SU-DHL-6 (cell line): Measurements from ENCODE around the gene LMOD1.

Experiments used
- H2AFZ ChIP-seq: fragments of 200-600 bp; sonication (generic); 2 replicates; pipeline ENCODE4 v1.6.1; 2014; ENCODE audit warnings: low read depth, mild to moderate bottlenecking, moderate library complexity, mixed read lengths, antibody characterized with exemption, low read length; ENCODE audit not compliant: severe bottlenecking
- H3F3A ChIP-seq: fragments of 200-600 bp; shearing (Covaris generic); 2 replicates; pipeline ENCODE4 v1.6.0; 2016; ENCODE audit warnings: antibody characterized with exemption, mild to moderate bottlenecking; ENCODE audit not compliant: insufficient read depth
- H3K27ac ChIP-seq: fragments of 200-600 bp; sonication (generic); 2 replicates; pipeline ENCODE4 v1.5.1; 2016; ENCODE audit warnings: low read depth, mild to moderate bottlenecking, low read length, moderate library complexity, mixed read lengths
- H3K27me3 ChIP-seq: fragments of 200-600 bp; sonication (generic), shearing (Covaris generic); 2 replicates; pipeline ENCODE4 v1.6.0; 2014; ENCODE audit warnings: mild to moderate bottlenecking, low read length
- H3K36me3 ChIP-seq: fragments of 200-600 bp; sonication (generic); 2 replicates; pipeline ENCODE4 v1.6.1; 2014; ENCODE audit warnings: mild to moderate bottlenecking, low read length, mixed read lengths
- H3K4me2 ChIP-seq: fragments of 300-600, 200-600 bp; shearing (Covaris generic), sonication (generic); 2 replicates; pipeline ENCODE4 v1.6.0; 2014; ENCODE audit warnings: low read length, low read depth, mild to moderate bottlenecking; ENCODE audit not compliant: poor library complexity, severe bottlenecking
- H3K4me3 ChIP-seq: fragments of 200-600 bp; sonication (generic); 2 replicates; pipeline ENCODE4 v1.5.1; 2014; ENCODE audit warnings: antibody characterized with exemption, low read length, mild to moderate bottlenecking, mixed read lengths; ENCODE audit not compliant: insufficient read depth, poor library complexity, severe bottlenecking
- H3K79me2 ChIP-seq: fragments of 200-600 bp; sonication (generic); 2 replicates; pipeline ENCODE4 v1.6.1; 2014; ENCODE audit warnings: mild to moderate bottlenecking, low read length, moderate library complexity; ENCODE audit not compliant: insufficient read depth
- H3K9ac ChIP-seq: fragments of 200-600 bp; sonication (generic); 2 replicates; pipeline ENCODE4 v1.7.0; 2014; ENCODE audit warnings: mild to moderate bottlenecking, low read length
- H3K9me2 ChIP-seq: fragments of 200-600 bp; sonication (generic); replicated peaks from 2 replicates; pipeline ENCODE4 v1.6.1; 2014; ENCODE audit warnings: low read length; ENCODE audit not compliant: insufficient read depth
- H3K9me3 ChIP-seq: fragments of 200-600 bp; sonication (generic); 2 replicates; pipeline ENCODE4 v1.6.1; 2014; ENCODE audit warnings: low read length, mixed read lengths; ENCODE audit not compliant: insufficient read depth
- H4K20me1 ChIP-seq: fragments of 200-600 bp; sonication (generic); 2 replicates; pipeline ENCODE4 v1.6.1; 2014; ENCODE audit warnings: low read depth, mild to moderate bottlenecking, antibody characterized with exemption, low read length, moderate library complexity, mixed read lengths
- CTCF ChIP-seq: fragments of 200-600 bp; sonication (generic); IDR thresholded peaks from one replicate; pipeline ENCODE4 v1.5.1; 2017; ENCODE audit warnings: antibody characterized with exemption, mild to moderate bottlenecking, low read length, moderate library complexity; ENCODE audit not compliant: insufficient read depth, poor library complexity, severe bottlenecking
- EZH2phosphoT487 ChIP-seq: fragments of 200-600 bp; sonication (generic), shearing (Covaris generic); conservative IDR thresholded peaks from 2 replicates; pipeline ENCODE4 v1.6.1; 2018; ENCODE audit warnings: mild to moderate bottlenecking, antibody characterized with exemption, low read length, moderate library complexity, mixed read lengths

Gene LMOD1

GRCh38 chr1:201898240-201898894 lies 48.0 kb downstream of the LMOD1 start:
- H3K36me3 ChIP-seq, result no peaks in the 10 kb centered on the region
- no peak overlapping the region for H2AFZ ChIP-seq
- H3K4me2 ChIP-seq, result no peak overlapping the region
- H3K27ac ChIP-seq, result no peak overlapping the region
- no peaks in the 10 kb centered on the region for H3K9me3 ChIP-seq
- no peaks in the 10 kb centered on the region for H3K27me3 ChIP-seq
- no peaks in the 10 kb centered on the region for H3K9me2 ChIP-seq
- no peaks in the 10 kb centered on the region for H3K79me2 ChIP-seq
- no peak overlapping the region for H3K4me3 ChIP-seq
- H4K20me1 ChIP-seq, result no peaks in the 10 kb centered on the region
- no peak overlapping the region for H3K9ac ChIP-seq
- no peaks in the 10 kb centered on the region for H3F3A ChIP-seq
- no peak for TF ChIP-seq EZH2phosphoT487
- TF ChIP-seq CTCF, result no peak

- Histone ChIP-seq H2AFZ (no peak overlapping the region), H3K27me3 (no peaks in the 10 kb centered on the region), H3K4me2 (no peak overlapping the region), H3K79me2 (no peaks in the 10 kb centered on the region), H4K20me1 (no peaks in the 10 kb centered on the region), H3K9me3 (no peaks in the 10 kb centered on the region), H3K36me3 (no peaks in the 10 kb centered on the region), H3K9ac (no peak overlapping the region), H3K9me2 (no peaks in the 10 kb centered on the region), H3K4me3 (no peak overlapping the region), H3F3A (no peaks in the 10 kb centered on the region), H3K27ac (no peak overlapping the region)
- no peak for TF ChIP-seq EZH2phosphoT487
- TF ChIP-seq CTCF, result no peak
Observed at GRCh38 chr1:201896951-201897391, 49.4 kb downstream of the LMOD1 start.

GRCh38 chr1:201895913-201896807 lies 50.2 kb downstream of the LMOD1 start:
- Histone ChIP-seq H3K9ac (no peak overlapping the region), H3K4me3 (no peak overlapping the region), H3F3A (no peaks in the 10 kb centered on the region), H3K27me3 (no peaks in the 10 kb centered on the region), H3K36me3 (no peaks in the 10 kb centered on the region), H3K4me2 (peak overlapping the region; percentile 38), H4K20me1 (no peaks in the 10 kb centered on the region), H3K9me2 (no peaks in the 10 kb centered on the region), H3K9me3 (no peaks in the 10 kb centered on the region), H3K27ac (no peak overlapping the region), H2AFZ (peak overlapping the region; percentile 58), H3K79me2 (no peaks in the 10 kb centered on the region)
- no peak for TF ChIP-seq EZH2phosphoT487
- TF ChIP-seq CTCF, result peak; percentile 96
